T-helper 2 cell treated with Interferon-gamma antibody and Interleukin-4, amounts not matched to agents 5 μg/mL and 100 μg/mL, for 36 hours (primary cell): Measurements from ENCODE around the gene PPCS.
"Not testable (repeated sequence)": the region's sequence is repeated elsewhere in the genome, so short reads cannot be mapped to it uniquely, and the experiment has no call there.

Experiments
- DNase-seq: peaks from one replicate; pipeline ENCODE4 v3.0.0; 2021; ENCODE audit warnings: low spot score
- H3K27ac Mint-ChIP-seq: one replicate; pipeline ENCODE4 v1.8.0; 2021; ENCODE audit warnings: mild to moderate bottlenecking, mixed read lengths
- H3K27me3 Mint-ChIP-seq: one replicate; pipeline ENCODE4 v1.8.0; 2021; ENCODE audit warnings: low read depth, mixed read lengths
- H3K36me3 Mint-ChIP-seq: one replicate; pipeline ENCODE4 v1.8.0; 2021; ENCODE audit warnings: low read depth, mixed read lengths
- H3K4me1 Mint-ChIP-seq: one replicate; pipeline ENCODE4 v1.8.0; 2021; ENCODE audit warnings: low read depth, mixed read lengths
- H3K4me3 Mint-ChIP-seq: one replicate; pipeline ENCODE4 v1.8.0; 2022; ENCODE audit warnings: mild to moderate bottlenecking, moderate library complexity, mixed read lengths
- H3K9me3 Mint-ChIP-seq: one replicate; pipeline ENCODE4 v1.8.0; 2021; ENCODE audit warnings: mixed read lengths

PPCS gene

GRCh38 chr1:42469727-42470126 is 13.4 kb downstream of the PPCS start:
- no peaks in the 10 kb centered on the region for H3K9me3 Mint-ChIP-seq
- DNase-seq: no peak
- H3K4me3 Mint-ChIP-seq: no peak overlapping the region
- peaks cover 5% of the 10 kb centered on the region for H3K27me3 Mint-ChIP-seq
- no peaks in the 10 kb centered on the region for H3K36me3 Mint-ChIP-seq
- H3K4me1 Mint-ChIP-seq: no peaks in the 10 kb centered on the region
- H3K27ac Mint-ChIP-seq: no peak overlapping the region

- no peaks in the 10 kb centered on the region for H3K36me3 Mint-ChIP-seq
- H3K4me1 Mint-ChIP-seq: no peaks in the 10 kb centered on the region
- H3K27ac Mint-ChIP-seq: no peak overlapping the region
- H3K9me3 Mint-ChIP-seq: no peaks in the 10 kb centered on the region
- no peak for DNase-seq
- H3K27me3 Mint-ChIP-seq: no peaks in the 10 kb centered on the region
- H3K4me3 Mint-ChIP-seq: no peak overlapping the region
Observed at GRCh38 chr1:42476605-42477004, 20.3 kb downstream of the PPCS start.

GRCh38 chr1:42477354-42477753 is 21.0 kb downstream of the PPCS start:
- H3K4me1 Mint-ChIP-seq, H3K27me3 Mint-ChIP-seq, H3K9me3 Mint-ChIP-seq, H3K27ac Mint-ChIP-seq, H3K4me3 Mint-ChIP-seq, H3K36me3 Mint-ChIP-seq, DNase-seq: not testable (repeated sequence)

- Mint-ChIP-seq H3K4me3 (no peak overlapping the region), H3K27me3 (no peaks in the 10 kb centered on the region), H3K27ac (no peak overlapping the region), H3K36me3 (no peaks in the 10 kb centered on the region), H3K9me3 (no peaks in the 10 kb centered on the region), H3K4me1 (no peaks in the 10 kb centered on the region)
- no peak for DNase-seq
Observed at GRCh38 chr1:42477775-42478174, 21.4 kb downstream of the PPCS start.

- Mint-ChIP-seq H3K36me3 (no peaks in the 10 kb centered on the region), H3K4me3 (no peak overlapping the region), H3K27ac (no peak overlapping the region), H3K9me3 (no peaks in the 10 kb centered on the region), H3K27me3 (no peaks in the 10 kb centered on the region), H3K4me1 (no peaks in the 10 kb centered on the region)
- DNase-seq: no peak
Observed at GRCh38 chr1:42479621-42480020, 23.3 kb downstream of the PPCS start.

- DNase-seq: no peak
- H3K27me3 Mint-ChIP-seq: peaks cover 1% of the 10 kb centered on the region
- no peaks in the 10 kb centered on the region for H3K36me3 Mint-ChIP-seq
- H3K27ac Mint-ChIP-seq: no peak overlapping the region
- H3K9me3 Mint-ChIP-seq: no peaks in the 10 kb centered on the region
- no peaks in the 10 kb centered on the region for H3K4me1 Mint-ChIP-seq
- H3K4me3 Mint-ChIP-seq: no peak overlapping the region
Observed at GRCh38 chr1:42480921-42481320, 24.6 kb downstream of the PPCS start.

- Mint-ChIP-seq H3K9me3 (no peaks in the 10 kb centered on the region), H3K27ac (no peak overlapping the region), H3K36me3 (no peaks in the 10 kb centered on the region), H3K27me3 (peaks cover 1% of the 10 kb centered on the region), H3K4me3 (no peak overlapping the region), H3K4me1 (no peaks in the 10 kb centered on the region)
- no peak for DNase-seq
Observed at GRCh38 chr1:42482635-42483153, 26.4 kb downstream of the PPCS start.

DNA sequence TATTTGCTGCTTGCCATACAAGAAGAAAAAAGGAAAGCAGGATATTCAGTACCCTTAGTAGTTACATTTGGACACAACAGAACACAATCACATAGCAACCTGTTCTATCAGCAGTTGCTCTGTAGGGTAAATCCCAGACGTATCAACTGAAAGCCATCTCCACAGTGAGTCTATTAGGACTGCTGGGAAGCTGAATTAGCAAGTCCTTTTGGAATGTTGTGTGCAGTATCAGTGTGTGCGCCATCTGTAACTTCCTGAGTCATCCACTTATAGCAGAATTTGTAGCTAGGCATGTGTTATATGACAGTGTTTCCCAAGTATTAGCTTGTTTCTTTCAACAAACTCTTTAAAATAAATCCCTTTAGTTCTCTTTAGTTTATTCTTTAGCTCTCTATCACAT is 28.0 kb downstream of the PPCS start:
- Mint-ChIP-seq H3K4me3 (no peak overlapping the region), H3K4me1 (no peaks in the 10 kb centered on the region), H3K27me3 (peaks cover 4% of the 10 kb centered on the region), H3K36me3 (no peaks in the 10 kb centered on the region), H3K27ac (no peak overlapping the region), H3K9me3 (no peaks in the 10 kb centered on the region)
- no peak for DNase-seq

DNA sequence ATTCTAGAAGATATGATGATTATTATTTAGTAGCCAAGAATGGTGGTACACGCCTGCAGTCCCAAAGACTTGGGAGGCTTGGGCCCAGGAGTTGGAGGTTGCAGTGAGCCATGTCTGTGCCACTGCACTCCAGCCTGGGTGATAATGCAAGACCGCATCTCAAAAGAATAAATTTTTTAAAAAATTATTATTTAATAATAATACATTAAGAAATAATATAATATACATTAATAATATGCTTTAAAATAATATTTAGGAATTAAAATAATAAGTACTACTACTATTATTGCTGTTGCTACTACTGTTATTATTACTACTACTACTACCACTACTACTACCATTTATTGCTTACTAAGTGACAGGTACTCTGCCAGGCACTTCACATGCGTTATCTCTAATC is 33.9 kb downstream of the PPCS start:
- Mint-ChIP-seq H3K4me1 (no peaks in the 10 kb centered on the region), H3K9me3 (no peaks in the 10 kb centered on the region)

DNA sequence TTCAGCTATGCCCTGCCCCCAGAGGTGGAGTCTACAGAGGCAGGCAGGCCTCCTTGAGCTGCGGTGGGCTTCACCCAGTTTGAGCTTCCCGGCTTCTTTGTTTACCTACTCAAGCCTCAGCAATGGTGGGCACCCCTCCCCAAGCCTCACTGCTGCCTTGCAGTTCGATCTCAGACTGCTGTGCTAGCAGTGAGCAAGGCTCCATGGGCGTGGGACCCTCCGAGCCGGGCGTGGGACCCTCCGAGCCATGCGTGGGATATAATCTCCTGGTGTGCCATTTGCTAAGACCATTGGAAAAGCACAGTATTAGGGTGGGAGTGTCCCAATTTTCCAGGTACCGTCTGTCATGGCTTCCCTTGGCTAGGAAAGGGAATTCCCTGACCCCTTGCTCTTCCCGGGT is 45.7 kb downstream of the PPCS start:
- not testable (repeated sequence) for H3K4me3 Mint-ChIP-seq, H3K27ac Mint-ChIP-seq, H3K27me3 Mint-ChIP-seq, H3K4me1 Mint-ChIP-seq, H3K36me3 Mint-ChIP-seq, DNase-seq
- H3K9me3 Mint-ChIP-seq: peaks cover 17% of the 10 kb centered on the region

More for the DNA sequence above, 33.9 kb downstream of the PPCS start:
- DNase-seq: no peak
- Mint-ChIP-seq H3K4me3 (no peak overlapping the region), H3K27me3 (peaks cover 3% of the 10 kb centered on the region), H3K27ac (no peak overlapping the region), H3K36me3 (no peaks in the 10 kb centered on the region)

DNA sequence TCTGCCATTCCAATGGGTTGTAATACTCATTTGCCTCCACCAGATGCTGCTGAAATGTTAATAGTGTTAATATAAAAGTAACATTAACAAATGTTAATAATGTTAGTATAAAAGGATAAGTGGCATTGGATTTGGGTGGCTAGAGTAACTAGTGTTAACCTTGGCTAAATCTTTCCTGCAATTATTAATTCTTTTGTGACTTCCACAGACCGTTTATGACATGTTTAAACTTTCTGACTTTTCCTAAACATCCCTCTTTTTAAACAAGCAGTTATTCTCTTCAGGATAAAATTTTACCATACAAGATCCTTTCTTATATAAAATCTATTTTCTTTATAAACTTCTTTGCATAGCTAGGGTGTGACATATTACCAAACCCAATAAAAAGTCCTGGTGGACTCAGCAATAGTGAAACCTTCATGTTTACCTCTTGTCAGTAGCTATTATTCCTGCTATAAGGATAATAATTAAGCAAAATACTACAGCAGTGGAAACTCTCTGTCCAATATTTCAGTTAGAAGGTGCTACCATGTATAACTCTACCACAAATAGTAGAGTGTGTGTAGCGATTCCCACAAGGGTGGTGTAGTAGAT is 48.3 kb downstream of the PPCS start:
- no peaks in the 10 kb centered on the region for H3K36me3 Mint-ChIP-seq
- no peaks in the 10 kb centered on the region for H3K27me3 Mint-ChIP-seq
- peaks cover 31% of the 10 kb centered on the region for H3K9me3 Mint-ChIP-seq
- DNase-seq: no peak
- no peaks in the 10 kb centered on the region for H3K4me1 Mint-ChIP-seq
- H3K4me3 Mint-ChIP-seq: no peak overlapping the region
- no peak overlapping the region for H3K27ac Mint-ChIP-seq

- Mint-ChIP-seq H3K27ac (no peak overlapping the region), H3K36me3 (no peaks in the 10 kb centered on the region), H3K27me3 (no peaks in the 10 kb centered on the region), H3K4me1 (no peaks in the 10 kb centered on the region), H3K9me3 (peaks cover 40% of the 10 kb centered on the region), H3K4me3 (no peak overlapping the region)
- no peak for DNase-seq
Observed at GRCh38 chr1:42506576-42506975, 50.2 kb downstream of the PPCS start.
